ENCODE measurements around the gene LRCH4. TPM values are rescaled to one million over a fixed set of nuclear protein-coding genes. Genes with fewer than 3 reads are reported as not detected.
"Not testable (repeated sequence)": the region's sequence is repeated elsewhere in the genome, so short reads cannot be mapped to it uniquely, and the experiment has no call there.

Gene LRCH4
- total RNA-seq, 5 donors from 2014 or later (not counting 1 experiment from before 2014, with no cell fraction given), result 328 to 377 (median 362) TPM

DNA sequence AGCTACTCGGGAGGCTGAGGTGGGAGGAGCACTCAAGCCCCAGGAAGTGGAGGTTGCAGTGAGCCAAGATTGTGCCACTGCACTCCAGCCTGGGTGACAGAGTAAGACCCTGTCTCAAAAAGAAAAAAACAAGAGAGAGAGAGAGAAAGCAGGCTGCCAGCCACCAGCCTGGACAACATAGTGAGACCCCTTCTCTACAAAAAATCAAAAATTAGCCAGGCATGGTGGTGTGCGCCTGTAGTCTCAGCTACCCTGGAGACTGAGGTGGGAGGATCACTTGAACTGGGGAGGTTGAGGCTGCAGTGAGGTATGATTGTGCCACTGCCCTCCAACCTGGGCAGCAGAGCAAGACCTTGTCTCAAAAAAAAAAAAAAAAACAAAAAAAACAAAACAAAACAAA lies 49.2 kb downstream of the LRCH4 start:
- 57% methylated on average over 1 of the region's 2 CpGs for WGBS (ENCODE audit: insufficient coverage)
- H3K27ac ChIP-seq (ENCODE audit: low read length); H3K36me3 Mint-ChIP-seq; H3K9me3 ChIP-seq; H3K36me3 ChIP-seq (ENCODE audit: control insufficient read depth in 2 of 2, extremely low read depth in 1 of 2, insufficient read depth in 1 of 2, low read length in 1 of 2); H3K27me3 Mint-ChIP-seq; H3K4me3 Mint-ChIP-seq; ATAC-seq (replicated peaks in 1 of 4); POLR2A ChIA-PET; DNase-seq; H3K4me3 ChIP-seq (ENCODE audit: control insufficient read depth in 1 of 2, extremely low read depth in 1 of 2, low read length in 1 of 2); H3K27ac Mint-ChIP-seq; H3K9me3 Mint-ChIP-seq: not testable (repeated sequence)
- Histone ChIP-seq H3K27me3 (replicated peaks in 1 of 2; ENCODE audit: control insufficient read depth in 2 of 2, extremely low read depth in 1 of 2, insufficient read depth in 2 of 2, low read length in 1 of 2) (peaks cover 0 to 12% of the 10 kb centered on the region in 2 experiments), H3K4me1 (ENCODE audit: control insufficient read depth in 1 of 2, extremely low read depth in 1 of 2, insufficient read depth in 2 of 2, low read length in 2 of 2) (peaks cover 10 to 26% of the 10 kb centered on the region in 2 experiments)
- CTCF ChIA-PET, result interaction anchor here in 1 of 2 donors (0.7 to 3.4 kb wide), 2 partner anchors 12 to 50 kb away, joined by 3 to 14 read pairs; partner anchors contain the start of gene FBXO24
- H3K4me1 Mint-ChIP-seq, result peaks cover 27 to 33% (median 29%) of the 10 kb centered on the region in 3 donors

GRCh38 chr7:100535982-100536381 lies 49.9 kb downstream of the LRCH4 start:
- peaks cover 0 to 14% of the 10 kb centered on the region in 2 experiments for H3K27me3 ChIP-seq (replicated peaks in 1 of 2; ENCODE audit: control insufficient read depth in 2 of 2, extremely low read depth in 1 of 2, insufficient read depth in 2 of 2, low read length in 1 of 2)
- H3K27ac ChIP-seq (ENCODE audit: low read length); ATAC-seq (replicated peaks in 1 of 4); H3K27me3 Mint-ChIP-seq; H3K9me3 ChIP-seq; POLR2A ChIA-PET; DNase-seq; H3K4me3 ChIP-seq (ENCODE audit: control insufficient read depth in 1 of 2, extremely low read depth in 1 of 2, low read length in 1 of 2); H3K36me3 ChIP-seq (ENCODE audit: control insufficient read depth in 2 of 2, extremely low read depth in 1 of 2, insufficient read depth in 1 of 2, low read length in 1 of 2); H3K4me3 Mint-ChIP-seq; H3K36me3 Mint-ChIP-seq; H3K9me3 Mint-ChIP-seq; H3K27ac Mint-ChIP-seq: not testable (repeated sequence)
- WGBS (ENCODE audit: insufficient coverage), result 80% methylated on average over 1 of the region's 9 CpGs
- peaks cover 10 to 20% of the 10 kb centered on the region in 2 experiments for H3K4me1 ChIP-seq (ENCODE audit: control insufficient read depth in 1 of 2, extremely low read depth in 1 of 2, insufficient read depth in 2 of 2, low read length in 2 of 2)
- H3K4me1 Mint-ChIP-seq, result peaks cover 21 to 26% (median 22%) of the 10 kb centered on the region in 3 donors
- CTCF ChIA-PET, result interaction anchor here in 1 of 2 donors (1.6 kb wide), 1 partner anchor 10 kb away, joined by 4 read pairs; no protein-coding TSS in a partner anchor

DNA sequence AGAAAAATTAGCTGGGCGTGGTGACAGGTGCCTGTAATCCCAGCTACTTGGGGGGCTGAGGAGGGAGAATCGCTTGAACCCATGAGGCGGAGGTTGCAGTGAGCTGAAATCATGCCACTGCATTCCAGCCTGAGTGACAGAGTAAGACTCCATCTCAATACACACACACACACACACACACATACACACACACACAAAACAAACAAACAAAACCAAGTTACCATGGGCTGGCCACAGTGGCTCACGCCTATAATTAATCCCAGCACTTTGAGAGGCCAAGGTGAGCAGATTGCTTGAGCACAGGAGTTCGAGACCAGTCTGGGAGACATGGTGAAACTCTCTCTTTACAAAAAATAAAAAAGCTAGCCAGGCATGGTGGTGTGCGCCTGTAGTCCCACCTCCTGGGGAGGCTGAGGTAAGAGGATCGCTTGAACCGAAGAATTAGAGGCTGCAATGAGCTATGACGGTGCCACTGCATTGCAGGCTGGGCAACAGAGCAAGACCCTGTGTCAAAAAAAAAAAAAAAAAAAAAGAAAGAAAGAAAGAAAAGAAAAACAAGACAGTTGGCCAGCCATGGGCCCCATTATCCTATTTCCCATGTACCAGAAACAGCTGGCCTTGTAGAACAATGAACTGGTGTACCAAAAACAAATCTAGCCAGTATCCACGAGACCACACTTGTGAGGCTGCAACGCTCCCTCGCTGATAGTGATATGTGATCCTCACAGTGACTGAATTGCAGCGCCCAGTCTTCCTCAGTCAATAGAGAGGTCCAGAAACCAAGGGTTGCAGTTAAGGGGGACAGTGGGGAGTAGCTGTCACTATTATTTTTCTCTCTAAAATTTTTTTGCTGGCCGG lies 53.5 kb downstream of the LRCH4 start:
- Histone ChIP-seq H3K27ac (ENCODE audit: low read length) (no peak overlapping the region), H3K36me3 (ENCODE audit: control insufficient read depth in 2 of 2, extremely low read depth in 1 of 2, insufficient read depth in 1 of 2, low read length in 1 of 2) (no peaks in the 10 kb centered on the region), H3K9me3 (no peaks in the 10 kb centered on the region), H3K4me1 (ENCODE audit: control insufficient read depth in 1 of 2, extremely low read depth in 1 of 2, insufficient read depth in 2 of 2, low read length in 2 of 2) (no peaks in the 10 kb centered on the region), H3K27me3 (replicated peaks in 1 of 2; ENCODE audit: control insufficient read depth in 2 of 2, extremely low read depth in 1 of 2, insufficient read depth in 2 of 2, low read length in 1 of 2) (peaks cover 0 to 17% of the 10 kb centered on the region in 2 experiments), H3K4me3 (ENCODE audit: control insufficient read depth in 1 of 2, extremely low read depth in 1 of 2, low read length in 1 of 2) (no peak overlapping the region)
- DNase-seq, result no peak
- Mint-ChIP-seq H3K4me1 (no peaks in the 10 kb centered on the region), H3K4me3 (no peak overlapping the region), H3K27ac (no peak overlapping the region), H3K27me3 (no peaks in the 10 kb centered on the region), H3K36me3 (no peaks in the 10 kb centered on the region), H3K9me3 (no peaks in the 10 kb centered on the region)
- ATAC-seq (replicated peaks in 1 of 4), result no peak
- ChIA-PET POLR2A (interaction anchor here in 1 of 2 donors (0.5 kb wide), 1 partner anchor 139 kb away, joined by 4 read pairs; no protein-coding TSS in a partner anchor), CTCF (interaction anchor here in 1 of 2 donors (0.6 kb wide), 1 partner anchor 268 kb away, joined by 3 read pairs; no protein-coding TSS in a partner anchor)
- WGBS (ENCODE audit: insufficient coverage), result 97% methylated on average over 4 of the region's 14 CpGs

- POLR2A ChIA-PET, result not testable (repeated sequence)
- CTCF ChIA-PET, result interaction anchor here in 1 of 2 donors (0.6 kb wide), 2 partner anchors 9 to 45 kb away, joined by 3 read pairs; no protein-coding TSS in a partner anchor
- WGBS (ENCODE audit: insufficient coverage), result 79% methylated on average over 2 of the region's 12 CpGs
Observed at GRCh38 chr7:100528108-100528866, 57.6 kb downstream of the LRCH4 start.

More at GRCh38 chr7:100528108-100528866, 57.6 kb downstream of the LRCH4 start:
- not testable (repeated sequence) for H3K4me3 Mint-ChIP-seq; H3K36me3 ChIP-seq (ENCODE audit: control insufficient read depth in 2 of 2, extremely low read depth in 1 of 2, insufficient read depth in 1 of 2, low read length in 1 of 2); H3K4me1 ChIP-seq (ENCODE audit: control insufficient read depth in 1 of 2, extremely low read depth in 1 of 2, insufficient read depth in 2 of 2, low read length in 2 of 2); H3K27me3 Mint-ChIP-seq; ATAC-seq (replicated peaks in 1 of 4); H3K9me3 ChIP-seq; H3K36me3 Mint-ChIP-seq; DNase-seq; H3K27ac Mint-ChIP-seq; H3K4me1 Mint-ChIP-seq; H3K4me3 ChIP-seq (ENCODE audit: control insufficient read depth in 1 of 2, extremely low read depth in 1 of 2, low read length in 1 of 2); H3K9me3 Mint-ChIP-seq; H3K27ac ChIP-seq (ENCODE audit: low read length)
- H3K27me3 ChIP-seq (replicated peaks in 1 of 2; ENCODE audit: control insufficient read depth in 2 of 2, extremely low read depth in 1 of 2, insufficient read depth in 2 of 2, low read length in 1 of 2), result peaks cover 0 to 15% of the 10 kb centered on the region in 2 experiments

Other genes with a start within 250 kb of the LRCH4 start
- gene PILRB, start 228.0 kb downstream of the LRCH4 start, total RNA-seq, result 100 to 1,000 TPM in 3 of 5 donors, 10 to 100 TPM in 2; 91.2 to 117 (median 102) TPM
- gene PILRA, start 212.6 kb downstream of the LRCH4 start, total RNA-seq, result 10 to 100 TPM in 2 of 5 donors, 1 to 10 TPM in 3; 3.7 to 19.3 (median 7.1) TPM
- 10 to 100 TPM in 3 of 5 donors, 1 to 10 TPM in 2; 6.9 to 13.9 (median 12.0) TPM for gene ZCWPW1, start 157.4 kb downstream of the LRCH4 start, total RNA-seq
- gene MEPCE, start 156.3 kb downstream of the LRCH4 start, total RNA-seq, result 10 to 100 TPM; 50.6 to 63.2 (median 60.3) TPM
- 100 to 1,000 TPM in 2 of 5 donors, 10 to 100 TPM in 3; 32.8 to 117 (median 98.6) TPM for gene PPP1R35, start 149.6 kb downstream of the LRCH4 start, total RNA-seq
- gene SPACDR, start 121.9 kb downstream of the LRCH4 start, total RNA-seq, result 1 to 10 TPM; 1.3 to 4.0 (median 3.3) TPM
- 100 to 1,000 TPM in 4 of 5 donors, 10 to 100 TPM in 1; 85.2 to 160 (median 148) TPM for gene TSC22D4, start 106.9 kb downstream of the LRCH4 start, total RNA-seq
- gene NYAP1, start 102.2 kb downstream of the LRCH4 start, total RNA-seq, result 1 to 10 TPM in 2 of 5 donors, under 1 TPM in 3; 0.50 to 1.4 (median 0.99) TPM
- gene AGFG2, start 46.9 kb downstream of the LRCH4 start, total RNA-seq, result 10 to 100 TPM; 26.2 to 54.6 (median 40.2) TPM
- 100 to 1,000 TPM in 3 of 5 donors, 10 to 100 TPM in 2; 61.2 to 129 (median 107) TPM for gene SAP25, start 12.2 kb downstream of the LRCH4 start, total RNA-seq
- 1 to 10 TPM in 3 of 5 donors, under 1 TPM in 2; 0.70 to 1.7 (median 1.3) TPM for gene FBXO24, start 199 bp upstream of the LRCH4 start, total RNA-seq
- 10 to 100 TPM in 3 of 5 donors, 1 to 10 TPM in 2; 5.4 to 14.0 (median 10.5) TPM for gene PCOLCE, start 16.2 kb upstream of the LRCH4 start, total RNA-seq
- 10 to 100 TPM; 10.9 to 19.0 (median 16.3) TPM for gene MOSPD3, start 26.4 kb upstream of the LRCH4 start, total RNA-seq
- 1 to 10 TPM; 3.8 to 8.7 (median 6.7) TPM for gene TFR2, start 55.4 kb upstream of the LRCH4 start, total RNA-seq
- gene ACTL6B, start 70.3 kb upstream of the LRCH4 start, total RNA-seq, result not detected
- 100 to 1,000 TPM; 101 to 175 (median 153) TPM for gene GNB2, start 87.6 kb upstream of the LRCH4 start, total RNA-seq
- gene GIGYF1, start 108.1 kb upstream of the LRCH4 start, total RNA-seq, result 100 to 1,000 TPM in 3 of 5 donors, 10 to 100 TPM in 2; 87.7 to 161 (median 124) TPM
- gene POP7, start 120.0 kb upstream of the LRCH4 start, total RNA-seq, result 10 to 100 TPM in 3 of 5 donors, 1 to 10 TPM in 2; 8.3 to 18.1 (median 17.8) TPM
- not detected for gene EPO, start 134.3 kb upstream of the LRCH4 start, total RNA-seq
- gene ZAN, start 147.5 kb upstream of the LRCH4 start, total RNA-seq, result not detected
- gene EPHB4, start 241.4 kb upstream of the LRCH4 start, total RNA-seq, result 10 to 100 TPM in 2 of 5 donors, 1 to 10 TPM in 3; 7.8 to 12.7 (median 9.5) TPM

Data from T-cell (primary cell).